HEK293 (cell line): Measurements from ENCODE around the gene TMEM92.
"Not testable (repeated sequence)": the region's sequence is repeated elsewhere in the genome, so short reads cannot be mapped to it uniquely, and the experiment has no call there.

Source experiments
- CTCF ChIA-PET: fragments of 350-600 bp; formaldehyde crosslinking; extraction: SDS; loops from one replicate; lab custom pipeline; 2021; ENCODE audit warnings: antibody characterized with exemption; lab: Yijun Ruan, JAX
- POLR2A ChIA-PET: fragments of 300-600 bp; formaldehyde crosslinking; extraction: SDS; loops from one replicate; lab custom pipeline; 2020; ENCODE audit warnings: antibody characterized with exemption, inconsistent platforms; lab: Yijun Ruan, JAX
- H3K27ac ChIP-seq: fragments of 200-500 bp; sonication (Bioruptor generic); 2 replicates; pipeline ENCODE4 v1.5.1; 2014; ENCODE audit warnings: low read depth, low read length, control low read depth, inconsistent platforms; ENCODE audit errors: extremely low read depth
- H3K36me3 ChIP-seq, 2 experiments: fragments of 200-500 bp in 1 of 2; sonication (Bioruptor generic) in 1 of 2; 1 replicate in 1 of 2; 2 replicates in 1 of 2; pipeline ENCODE4 v1.5.1; 2014 to 2017; ENCODE audit warnings: inconsistent platforms in 2 of 2, low read length in 2 of 2; ENCODE audit not compliant: control insufficient read depth in 2 of 2, insufficient read depth in 1 of 2
- H3K4me1 ChIP-seq: fragments of 200-500 bp; sonication (Bioruptor generic); 2 replicates; pipeline ENCODE4 v1.5.1; 2014; ENCODE audit warnings: mild to moderate bottlenecking, low read length, inconsistent platforms; ENCODE audit not compliant: control insufficient read depth, insufficient read depth
- H3K4me3 ChIP-seq: 2 replicates; pipeline ENCODE4 v1.5.1; 2011; ENCODE audit warnings: low read depth, mild to moderate bottlenecking, control low read depth, low read length, moderate library complexity
- H3K9me3 ChIP-seq: fragments of 200-500 bp; sonication (Bioruptor generic); 2 replicates; pipeline ENCODE4 v1.5.1; 2014; ENCODE audit warnings: low read depth, low read length, inconsistent platforms; ENCODE audit not compliant: control insufficient read depth, insufficient read depth
- KLF9 ChIP-seq: fragments of 450-650 bp; formaldehyde crosslinking; IDR thresholded peaks from 2 replicates; pipeline ENCODE4 v1.5.1; 2016; ENCODE audit warnings: missing biosample characterization, missing genetic modification characterization, low read depth
- PRDM1 ChIP-seq: fragments of 450-650 bp; formaldehyde crosslinking; IDR thresholded peaks from 2 replicates; pipeline ENCODE4; 2016; ENCODE audit warnings: missing biosample characterization, missing genetic modification characterization
- SP7 ChIP-seq: fragments of 450-650 bp; formaldehyde crosslinking; IDR thresholded peaks from 2 replicates; pipeline ENCODE4 v1.5.1; 2016; ENCODE audit warnings: missing biosample characterization, missing genetic modification characterization
- ZBTB49 ChIP-seq: fragments of 450-650 bp; formaldehyde crosslinking; IDR thresholded peaks from 2 replicates; pipeline ENCODE4 v1.5.1; 2016; ENCODE audit warnings: missing biosample characterization, missing genetic modification characterization, low read depth
- ZBTB8A ChIP-seq: fragments of 450-650 bp; formaldehyde crosslinking; IDR thresholded peaks from 2 replicates; pipeline ENCODE4 v1.5.1; 2016; ENCODE audit warnings: missing biosample characterization, missing genetic modification characterization
- ZEB2 ChIP-seq: fragments of 450-650 bp; formaldehyde crosslinking; IDR thresholded peaks from 2 replicates; pipeline ENCODE4 v1.5.1; 2016; ENCODE audit warnings: missing biosample characterization, missing genetic modification characterization
- ZNF121 ChIP-seq: fragments of 450-650 bp; formaldehyde crosslinking; IDR thresholded peaks from 2 replicates; pipeline ENCODE4 v1.5.1; 2016; ENCODE audit warnings: missing biosample characterization, missing genetic modification characterization
- ZNF169 ChIP-seq: fragments of 450-650 bp; formaldehyde crosslinking; IDR thresholded peaks from 2 replicates; pipeline ENCODE4 v1.5.1; 2016; ENCODE audit warnings: missing biosample characterization, missing genetic modification characterization
- ZNF211 ChIP-seq: fragments of 450-650 bp; formaldehyde crosslinking; IDR thresholded peaks from 2 replicates; pipeline ENCODE4 v1.5.1; 2016; ENCODE audit warnings: low read depth, missing biosample characterization, missing genetic modification characterization
- ZNF214 ChIP-seq: fragments of 450-650 bp; formaldehyde crosslinking; IDR thresholded peaks from 2 replicates; pipeline ENCODE4 v1.5.1; 2017; ENCODE audit warnings: missing biosample characterization, mild to moderate bottlenecking, missing genetic modification characterization, borderline replicate concordance
- ZNF248 ChIP-seq: fragments of 450-650 bp; formaldehyde crosslinking; IDR thresholded peaks from 2 replicates; pipeline ENCODE4 v1.5.1; 2017; ENCODE audit warnings: missing biosample characterization, missing genetic modification characterization
- ZNF335 ChIP-seq: fragments of 450-650 bp; formaldehyde crosslinking; conservative IDR thresholded peaks from 2 replicates; pipeline ENCODE4 v1.5.1; 2016; ENCODE audit warnings: missing biosample characterization, missing genetic modification characterization
- ZNF341 ChIP-seq: fragments of 450-650 bp; formaldehyde crosslinking; IDR thresholded peaks from 2 replicates; pipeline ENCODE4; 2016; ENCODE audit warnings: low read depth, missing biosample characterization, missing genetic modification characterization
- ZNF366 ChIP-seq: fragments of 450-650 bp; formaldehyde crosslinking; conservative IDR thresholded peaks from 2 replicates; pipeline ENCODE4 v1.5.1; 2016; ENCODE audit warnings: missing biosample characterization, missing genetic modification characterization
- ZNF394 ChIP-seq: fragments of 450-650 bp; formaldehyde crosslinking; IDR thresholded peaks from 2 replicates; pipeline ENCODE4 v1.5.1; 2016; ENCODE audit warnings: missing biosample characterization, missing genetic modification characterization, mild to moderate bottlenecking, moderate library complexity, borderline replicate concordance
- ZNF514 ChIP-seq: fragments of 450-650 bp; formaldehyde crosslinking; IDR thresholded peaks from 2 replicates; pipeline ENCODE4 v1.5.1; 2016; ENCODE audit warnings: missing biosample characterization, missing genetic modification characterization
- ZNF558 ChIP-seq: fragments of 450-650 bp; formaldehyde crosslinking; IDR thresholded peaks from 2 replicates; pipeline ENCODE4 v1.5.1; 2016; ENCODE audit warnings: missing biosample characterization, missing genetic modification characterization
- TF ChIP-seq, protein P1 (sequence below): fragments of 450-650 bp; formaldehyde crosslinking; IDR thresholded peaks from 2 replicates; pipeline ENCODE4 v1.5.1; 2016; ENCODE audit warnings: missing biosample characterization, missing genetic modification characterization
- TF ChIP-seq, protein P2 (sequence below): fragments of 450-650 bp; formaldehyde crosslinking; IDR thresholded peaks from 2 replicates; pipeline ENCODE4 v1.5.1; 2017; ENCODE audit warnings: missing biosample characterization, missing genetic modification characterization
- TF ChIP-seq, protein P3 (sequence below): fragments of 450-650 bp; formaldehyde crosslinking; IDR thresholded peaks from 2 replicates; pipeline ENCODE4 v1.5.1; 2016; ENCODE audit warnings: missing biosample characterization, missing genetic modification characterization
- TF ChIP-seq, protein P4 (sequence below): fragments of 450-650 bp; formaldehyde crosslinking; optimal IDR thresholded peaks from 2 replicates; pipeline ENCODE3; 2016; ENCODE audit warnings: missing biosample characterization, mild to moderate bottlenecking, missing genetic modification characterization

Gene TMEM92

DNA sequence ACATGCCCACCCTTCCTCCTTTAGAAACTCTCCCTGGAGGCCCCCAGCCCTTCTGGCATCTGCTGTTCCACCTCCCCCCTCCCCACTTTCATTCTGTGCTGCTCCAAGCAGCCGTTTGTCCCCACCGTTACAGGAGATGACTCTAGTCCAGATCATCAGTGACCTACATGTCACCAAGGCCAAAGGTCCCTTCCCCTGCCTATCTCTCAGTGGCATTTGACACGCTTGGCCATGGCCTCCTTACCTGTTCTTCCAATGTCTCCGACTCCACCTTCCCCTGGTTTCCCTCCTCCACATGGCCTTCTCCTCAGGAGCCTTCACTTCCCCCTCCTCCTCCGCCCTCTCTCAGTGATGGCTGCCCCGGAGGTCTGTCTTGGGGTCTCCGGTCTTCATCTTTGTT is 9.4 kb downstream of the TMEM92 start:
- TF ChIP-seq ZNF341 (tag by site-specific recombination) (peak; percentile 79), SP7 (no peak), ZNF558 (tag by site-specific recombination) (no peak)
- TF ChIP-seq, protein P1, sequence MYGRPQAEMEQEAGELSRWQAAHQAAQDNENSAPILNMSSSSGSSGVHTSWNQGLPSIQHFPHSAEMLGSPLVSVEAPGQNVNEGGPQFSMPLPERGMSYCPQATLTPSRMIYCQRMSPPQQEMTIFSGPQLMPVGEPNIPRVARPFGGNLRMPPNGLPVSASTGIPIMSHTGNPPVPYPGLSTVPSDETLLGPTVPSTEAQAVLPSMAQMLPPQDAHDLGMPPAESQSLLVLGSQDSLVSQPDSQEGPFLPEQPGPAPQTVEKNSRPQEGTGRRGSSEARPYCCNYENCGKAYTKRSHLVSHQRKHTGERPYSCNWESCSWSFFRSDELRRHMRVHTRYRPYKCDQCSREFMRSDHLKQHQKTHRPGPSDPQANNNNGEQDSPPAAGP (tag by site-specific recombination), result no peak
- Histone ChIP-seq H3K27ac (no peak overlapping the region), H3K4me3 (no peak overlapping the region), H3K9me3 (no peaks in the 10 kb centered on the region), H3K4me1 (peaks cover 5% of the 10 kb centered on the region; the same call in 1 of the 2 replicates), H3K36me3 (no peaks in the 10 kb centered on the region)
- ChIA-PET CTCF (interaction anchor here (21.9 kb wide), 1 partner anchor 75 kb away, joined by 487 read pairs; the partner anchor contains the start of gene COL1A1), POLR2A (no interaction called here)

DNA sequence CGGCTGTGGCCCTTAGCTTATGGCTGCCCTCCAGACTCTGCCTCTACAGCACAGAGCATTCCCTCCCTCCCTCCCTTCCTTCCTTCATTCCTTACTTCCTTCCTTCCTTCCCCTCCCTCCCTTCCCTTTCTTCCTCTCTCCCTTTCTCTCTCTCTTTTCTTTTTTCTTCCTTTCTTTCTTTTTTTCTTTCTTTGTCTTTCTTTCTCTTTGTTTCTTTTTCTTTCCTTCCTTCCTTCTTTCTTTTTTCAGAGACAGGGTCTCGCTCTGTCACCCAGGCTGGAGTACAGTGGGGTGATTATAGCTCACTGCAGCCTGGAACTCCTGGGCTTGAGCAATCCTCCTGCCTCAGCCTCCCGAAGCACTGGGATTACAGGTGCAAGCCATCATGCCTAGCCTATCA is 11.7 kb downstream of the TMEM92 start:
- Histone ChIP-seq H3K4me1 (peaks cover 5% of the 10 kb centered on the region; the same call in 1 of the 2 replicates), H3K27ac (no peak overlapping the region), H3K4me3 (no peak overlapping the region), H3K9me3 (no peaks in the 10 kb centered on the region), H3K36me3 (no peaks in the 10 kb centered on the region)
- POLR2A ChIA-PET, result no interaction called here
- TF ChIP-seq ZNF169 (tag by site-specific recombination) (no peak), PRDM1 (tag by site-specific recombination) (peak; percentile 72; the same call in 1 of the 2 replicates), ZNF248 (tag by site-specific recombination) (no peak), ZNF366 (peak; percentile 88)
- CTCF ChIA-PET, result interaction anchor here (0.5 to 21.9 kb wide), 4 partner anchors 11 to 78 kb away, joined by 3 to 487 read pairs (median 8); partner anchors contain the start of gene COL1A1

GRCh38 chr17:50287302-50287701 is 13.0 kb downstream of the TMEM92 start:
- H3K4me3 ChIP-seq, H3K36me3 ChIP-seq, H3K4me1 ChIP-seq, H3K27ac ChIP-seq, POLR2A ChIA-PET, H3K9me3 ChIP-seq: not testable (repeated sequence)
- CTCF ChIA-PET, result interaction anchor here (0.8 to 14.8 kb wide), 7 partner anchors 10 to 214 kb away, joined by 3 to 308 read pairs (median 5); partner anchors contain the start of genes COL1A1 and TMEM92
- TF ChIP-seq ZNF394 (tag by site-specific recombination) (0 out of 2 replicates have a peak, but pooled peaks have one; percentile 11), ZNF121 (tag by site-specific recombination) (peak; percentile 5; the same call in 1 of the 2 replicates)

GRCh38 chr17:50288306-50288705 is 14.0 kb downstream of the TMEM92 start:
- H3K4me1 ChIP-seq, result peaks cover 5% of the 10 kb centered on the region; the same call in 1 of the 2 replicates
- CTCF ChIA-PET, result interaction anchor here (0.7 to 14.8 kb wide), 8 partner anchors 9 to 194 kb away, joined by 3 to 308 read pairs (median 9); partner anchors contain the start of genes COL1A1, PDK2 and TMEM92
- no peaks in the 10 kb centered on the region for H3K36me3 ChIP-seq
- H3K9me3 ChIP-seq, result no peaks in the 10 kb centered on the region
- H3K4me3 ChIP-seq, result no peak overlapping the region
- POLR2A ChIA-PET, result interaction anchor here (1.0 kb wide), 1 partner anchor 111 kb away, joined by 3 read pairs; no protein-coding TSS in a partner anchor
- H3K27ac ChIP-seq, result no peak overlapping the region
- TF ChIP-seq ZBTB49 (tag by site-specific recombination) (no peak), KLF9 (tag by site-specific recombination) (no peak), ZNF514 (tag by site-specific recombination) (no peak), ZEB2 (no peak), ZNF335 (tag by site-specific recombination) (no peak), ZNF211 (tag by site-specific recombination) (no peak), ZNF214 (tag by site-specific recombination) (no peak), ZBTB8A (tag by site-specific recombination) (no peak)
- TF ChIP-seq, protein P2, sequence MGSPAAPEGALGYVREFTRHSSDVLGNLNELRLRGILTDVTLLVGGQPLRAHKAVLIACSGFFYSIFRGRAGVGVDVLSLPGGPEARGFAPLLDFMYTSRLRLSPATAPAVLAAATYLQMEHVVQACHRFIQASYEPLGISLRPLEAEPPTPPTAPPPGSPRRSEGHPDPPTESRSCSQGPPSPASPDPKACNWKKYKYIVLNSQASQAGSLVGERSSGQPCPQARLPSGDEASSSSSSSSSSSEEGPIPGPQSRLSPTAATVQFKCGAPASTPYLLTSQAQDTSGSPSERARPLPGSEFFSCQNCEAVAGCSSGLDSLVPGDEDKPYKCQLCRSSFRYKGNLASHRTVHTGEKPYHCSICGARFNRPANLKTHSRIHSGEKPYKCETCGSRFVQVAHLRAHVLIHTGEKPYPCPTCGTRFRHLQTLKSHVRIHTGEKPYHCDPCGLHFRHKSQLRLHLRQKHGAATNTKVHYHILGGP (tag by site-specific recombination), result no peak
- TF ChIP-seq, protein P3, sequence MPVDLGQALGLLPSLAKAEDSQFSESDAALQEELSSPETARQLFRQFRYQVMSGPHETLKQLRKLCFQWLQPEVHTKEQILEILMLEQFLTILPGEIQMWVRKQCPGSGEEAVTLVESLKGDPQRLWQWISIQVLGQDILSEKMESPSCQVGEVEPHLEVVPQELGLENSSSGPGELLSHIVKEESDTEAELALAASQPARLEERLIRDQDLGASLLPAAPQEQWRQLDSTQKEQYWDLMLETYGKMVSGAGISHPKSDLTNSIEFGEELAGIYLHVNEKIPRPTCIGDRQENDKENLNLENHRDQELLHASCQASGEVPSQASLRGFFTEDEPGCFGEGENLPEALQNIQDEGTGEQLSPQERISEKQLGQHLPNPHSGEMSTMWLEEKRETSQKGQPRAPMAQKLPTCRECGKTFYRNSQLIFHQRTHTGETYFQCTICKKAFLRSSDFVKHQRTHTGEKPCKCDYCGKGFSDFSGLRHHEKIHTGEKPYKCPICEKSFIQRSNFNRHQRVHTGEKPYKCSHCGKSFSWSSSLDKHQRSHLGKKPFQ (tag by site-specific recombination), result no peak
- TF ChIP-seq, protein P4, sequence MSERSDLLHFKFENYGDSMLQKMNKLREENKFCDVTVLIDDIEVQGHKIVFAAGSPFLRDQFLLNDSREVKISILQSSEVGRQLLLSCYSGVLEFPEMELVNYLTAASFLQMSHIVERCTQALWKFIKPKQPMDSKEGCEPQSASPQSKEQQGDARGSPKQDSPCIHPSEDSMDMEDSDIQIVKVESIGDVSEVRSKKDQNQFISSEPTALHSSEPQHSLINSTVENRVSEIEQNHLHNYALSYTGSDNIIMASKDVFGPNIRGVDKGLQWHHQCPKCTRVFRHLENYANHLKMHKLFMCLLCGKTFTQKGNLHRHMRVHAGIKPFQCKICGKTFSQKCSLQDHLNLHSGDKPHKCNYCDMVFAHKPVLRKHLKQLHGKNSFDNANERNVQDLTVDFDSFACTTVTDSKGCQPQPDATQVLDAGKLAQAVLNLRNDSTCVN (tag by site-specific recombination), result no peak
